HUES64 (cell line): ENCODE results near the gene KRT6B. TPM values are rescaled to one million over a fixed set of nuclear protein-coding genes. Genes with fewer than 3 reads are reported as not detected.
"Not testable (repeated sequence)": the region's sequence is repeated elsewhere in the genome, so short reads cannot be mapped to it uniquely, and the experiment has no call there.

Experiments used
- H3K27ac ChIP-seq: 2 replicates; pipeline ENCODE4 v1.7.0; 2013; ENCODE audit warnings: low read depth, low read length, inconsistent platforms
- H3K27me3 ChIP-seq: 2 replicates; pipeline ENCODE4 v1.6.1; 2013; ENCODE audit warnings: mild to moderate bottlenecking, low read length; ENCODE audit not compliant: insufficient read depth
- H3K36me3 ChIP-seq: 2 replicates; pipeline ENCODE4 v1.6.1; 2013; ENCODE audit warnings: mild to moderate bottlenecking, low read length; ENCODE audit not compliant: insufficient read depth
- H3K4me1 ChIP-seq: 2 replicates; pipeline ENCODE4 v1.6.1; 2013; ENCODE audit warnings: mild to moderate bottlenecking, low read length, moderate library complexity; ENCODE audit not compliant: insufficient read depth
- H3K4me3 ChIP-seq: 2 replicates; pipeline ENCODE4 v1.5.1; 2013; ENCODE audit warnings: mild to moderate bottlenecking, low read length, moderate library complexity
- H3K9ac ChIP-seq: 2 replicates; pipeline ENCODE4 v1.6.1; 2013; ENCODE audit warnings: mild to moderate bottlenecking, low read depth, low read length
- H3K9me3 ChIP-seq: 2 replicates; pipeline ENCODE4 v1.6.1; 2013; ENCODE audit warnings: low read depth, low read length; ENCODE audit not compliant: insufficient read depth
- WGBS: fragments of 150-250, 120-280 bp; methylation state at CpG from one replicate; pipeline ENCODE4 v1.1.7; 2013; ENCODE audit warnings: missing lambda C conversion rate; 5-methylcytosine and 5-hydroxymethylcytosine counted together
- polyA plus RNA-seq, 2 experiments: library from polyadenylated mRNA; stranded (reverse); fragments of 50-300 nt; gene quantifications; one replicate each; pipeline ENCODE4 v1.2.3, GENCODE V29; 2013

The KRT6B gene
- polyA plus RNA-seq (2013, experiment 1 of 2), result not detected
- not detected for polyA plus RNA-seq (2013, experiment 2 of 2)

DNA sequence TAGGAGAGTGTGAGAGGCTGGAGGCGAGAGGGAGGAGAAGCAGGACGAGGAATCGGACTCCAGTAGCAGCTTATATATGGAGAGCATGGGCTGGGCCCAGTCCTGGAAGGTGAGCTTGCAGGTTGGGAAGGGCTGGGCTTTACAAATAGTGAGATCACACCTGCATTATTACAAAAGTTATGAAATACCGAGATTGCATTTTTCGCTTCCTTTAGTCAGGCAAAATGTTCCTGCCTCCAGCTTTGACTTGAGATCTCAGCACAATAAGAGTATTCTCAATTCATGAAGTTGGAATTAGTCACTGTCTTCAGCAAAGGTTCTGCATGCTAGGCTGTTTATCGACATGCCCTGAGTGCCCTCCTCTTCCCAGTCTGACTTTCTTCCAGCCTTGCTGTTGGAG is at the start of gene KRT6B:
Gene KRT6B (minus strand): TSS at position 46 of the 400 bp plus-strand sequence. CDS start 68 bp downstream, outside the sequence.
- no peaks in the 10 kb centered on the region for H3K27me3 ChIP-seq
- whole genome bisulfite sequencing, result 96% methylated on average over 6 of the region's 6 CpGs
- no peaks in the 10 kb centered on the region for H3K9me3 ChIP-seq
- H3K36me3 ChIP-seq, result no peaks in the 10 kb centered on the region
- H3K4me3 ChIP-seq, result no peak within 1 kb of the TSS
- no peak within 1 kb of the TSS for H3K27ac ChIP-seq
- no peak within 1 kb of the TSS for H3K9ac ChIP-seq
- peaks cover 8% of the 10 kb centered on the region for H3K4me1 ChIP-seq

DNA sequence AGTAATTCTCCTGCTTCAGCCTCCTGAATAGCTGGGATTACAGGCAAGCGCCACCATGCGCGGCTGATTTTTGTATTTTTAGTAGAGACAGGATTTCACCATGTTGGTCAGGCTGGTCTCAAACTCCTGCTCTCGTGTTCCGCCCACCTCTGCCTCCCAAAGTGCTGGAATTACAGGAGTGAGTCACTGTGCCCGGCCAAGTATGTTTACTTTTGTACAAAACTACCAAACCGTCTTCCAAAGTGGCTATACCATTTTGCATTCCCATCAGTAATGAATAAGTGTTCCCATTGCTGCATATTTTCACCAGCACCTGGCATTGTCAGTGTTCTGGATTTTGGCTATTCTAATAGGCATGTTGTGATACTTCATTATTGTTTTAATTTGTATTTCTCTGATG is 49.5 kb upstream of the KRT6B start:
- no peaks in the 10 kb centered on the region for H3K36me3 ChIP-seq
- 94% methylated on average over 7 of the region's 7 CpGs for WGBS
- H3K9me3 ChIP-seq, result no peaks in the 10 kb centered on the region
- no peaks in the 10 kb centered on the region for H3K27me3 ChIP-seq
- no peak overlapping the region for H3K9ac ChIP-seq
- peaks cover 7% of the 10 kb centered on the region for H3K4me1 ChIP-seq
- no peak overlapping the region for H3K4me3 ChIP-seq
- H3K27ac ChIP-seq, result no peak overlapping the region

DNA sequence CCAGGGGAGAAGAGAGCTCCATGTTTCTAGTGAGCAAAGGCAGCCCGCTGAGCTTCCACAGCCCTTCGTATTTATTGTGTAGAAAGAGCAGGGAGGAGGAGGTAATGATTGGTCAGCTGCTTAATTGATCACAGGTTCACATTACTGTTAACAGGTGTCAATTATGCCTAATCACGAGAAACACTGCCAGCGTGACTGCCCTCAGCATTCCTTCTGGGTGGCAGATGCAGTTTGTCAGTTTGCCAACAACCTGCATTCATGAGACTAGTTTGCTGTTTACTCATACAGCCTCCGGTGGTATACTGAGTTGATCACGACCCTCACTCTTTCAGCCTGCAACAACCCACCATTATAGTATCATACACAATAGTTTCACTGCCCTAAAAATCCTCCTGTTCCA is 48.6 kb upstream of the KRT6B start:
- H3K9me3 ChIP-seq, H3K27me3 ChIP-seq, H3K4me3 ChIP-seq, H3K27ac ChIP-seq, H3K36me3 ChIP-seq, H3K9ac ChIP-seq: not testable (repeated sequence)
- WGBS, result 93% methylated on average over 6 of the region's 6 CpGs
- peaks cover 16% of the 10 kb centered on the region for H3K4me1 ChIP-seq

DNA sequence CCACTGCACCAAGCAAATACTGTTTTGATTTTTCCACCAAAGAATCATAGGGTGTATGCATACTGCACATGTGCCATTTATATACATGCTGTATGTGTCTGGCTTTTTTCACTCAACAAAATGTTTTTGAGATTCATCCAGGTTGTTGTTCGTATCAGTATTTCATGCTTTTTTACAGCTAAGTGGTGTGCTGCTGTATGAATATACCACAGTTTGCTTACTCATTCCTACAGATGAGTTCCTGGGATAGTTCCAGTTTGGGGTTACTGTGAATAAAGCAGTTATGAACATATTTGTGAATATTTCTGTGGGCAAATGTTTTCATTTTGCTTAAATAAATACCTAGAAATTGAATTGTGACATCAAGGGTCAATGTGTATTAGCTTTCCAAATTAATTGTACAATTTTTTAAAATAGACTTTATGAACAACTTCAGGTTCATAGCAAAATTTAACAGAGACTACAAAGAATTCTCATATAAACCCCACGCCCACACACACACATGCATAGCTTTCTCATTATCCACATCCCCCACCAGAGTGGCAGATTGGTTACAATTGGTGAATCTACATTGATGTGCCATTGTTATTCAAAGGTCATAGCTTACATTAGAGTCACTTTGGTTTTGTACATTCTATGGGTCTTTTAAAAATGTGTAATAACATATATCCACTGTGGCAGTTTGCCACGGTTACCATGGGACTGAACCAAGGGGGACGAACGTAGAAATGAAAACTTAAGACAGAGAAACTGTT is 48.0 kb upstream of the KRT6B start:
- Histone ChIP-seq H3K4me1 (peaks cover 18% of the 10 kb centered on the region), H3K27me3 (no peaks in the 10 kb centered on the region), H3K4me3 (no peak overlapping the region), H3K9me3 (no peaks in the 10 kb centered on the region), H3K9ac (no peak overlapping the region), H3K36me3 (no peaks in the 10 kb centered on the region), H3K27ac (no peak overlapping the region)
- 94% methylated on average over 5 of the region's 5 CpGs for WGBS

DNA sequence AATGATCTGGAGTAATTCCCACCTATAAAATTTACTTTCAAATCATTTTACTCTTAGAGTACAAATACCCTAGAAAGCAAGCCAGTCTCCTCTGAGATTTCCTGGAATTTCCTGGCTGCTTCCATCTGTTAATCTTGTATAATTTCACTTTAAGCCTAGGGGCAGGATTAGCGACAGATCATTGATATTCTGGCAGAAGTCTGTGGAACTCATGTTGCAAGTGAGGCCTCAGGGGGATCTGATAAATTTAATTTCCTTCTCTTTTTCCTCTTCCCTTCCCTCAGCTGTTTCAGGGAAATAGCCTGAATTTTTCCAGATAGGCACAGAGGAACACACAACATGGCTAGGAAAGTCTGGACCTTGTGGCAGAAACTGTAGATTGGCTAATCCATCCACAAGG is 47.0 kb upstream of the KRT6B start:
- no peaks in the 10 kb centered on the region for H3K27me3 ChIP-seq
- H3K9me3 ChIP-seq, result no peaks in the 10 kb centered on the region
- no peaks in the 10 kb centered on the region for H3K36me3 ChIP-seq
- WGBS, result 75% methylated on average over 1 of the region's 1 CpG
- H3K27ac ChIP-seq, result no peak overlapping the region
- no peak overlapping the region for H3K4me3 ChIP-seq
- no peak overlapping the region for H3K9ac ChIP-seq
- H3K4me1 ChIP-seq, result peaks cover 18% of the 10 kb centered on the region

DNA sequence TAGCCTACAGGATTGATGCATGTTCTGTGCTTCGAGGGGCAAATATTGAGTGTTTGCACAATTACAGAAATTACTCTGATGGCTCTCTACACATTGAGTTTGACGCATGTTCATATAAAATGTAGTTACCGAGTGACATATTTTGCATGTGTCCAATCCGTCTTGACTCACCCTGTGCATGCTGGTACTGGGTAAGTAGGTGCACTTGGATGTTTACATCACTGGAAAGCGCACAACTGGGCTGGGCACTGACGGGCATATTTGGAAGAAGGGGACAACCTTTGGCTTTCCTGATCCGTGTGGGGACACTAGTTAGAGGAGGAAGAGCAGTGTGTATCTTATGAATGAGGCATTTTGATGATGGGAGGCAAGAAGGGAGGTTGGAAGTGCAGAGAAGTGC is 46.0 kb upstream of the KRT6B start:
- 96% methylated on average over 7 of the region's 7 CpGs for WGBS

DNA sequence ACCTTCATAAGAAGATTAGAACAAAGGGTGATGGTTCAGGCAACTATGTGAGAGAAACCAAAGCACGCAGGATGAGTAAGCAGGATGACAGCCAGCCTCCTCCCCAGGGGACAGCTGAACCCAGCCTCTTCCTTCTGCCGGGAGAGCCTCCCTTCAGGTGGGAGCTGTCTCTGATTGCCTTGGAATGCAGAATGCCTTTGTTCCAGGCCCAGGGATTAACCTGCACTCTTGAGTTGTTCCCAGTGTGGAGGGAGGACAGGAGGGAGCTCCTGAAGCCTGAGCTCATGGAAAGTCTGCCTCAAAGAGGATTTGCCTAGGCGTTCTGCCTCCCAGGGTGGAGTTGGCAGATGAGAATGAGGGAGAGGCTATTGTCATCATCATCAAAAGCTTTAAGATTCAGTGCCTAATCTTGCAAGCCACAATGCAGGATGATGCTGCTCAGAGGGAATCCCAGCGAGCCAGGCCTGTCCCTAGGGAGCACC is 44.7 kb upstream of the KRT6B start:
- H3K9me3 ChIP-seq, result no peaks in the 10 kb centered on the region
- H3K27ac ChIP-seq, result peak overlapping the region; percentile 82
- H3K27me3 ChIP-seq, result no peaks in the 10 kb centered on the region
- 29% methylated on average over 4 of the region's 4 CpGs for WGBS
- H3K4me1 ChIP-seq, result peaks cover 18% of the 10 kb centered on the region
- H3K36me3 ChIP-seq, result no peaks in the 10 kb centered on the region
- H3K4me3 ChIP-seq, result no peak overlapping the region
- peak overlapping the region; percentile 25; the same call in 1 of the 2 replicates for H3K9ac ChIP-seq

More for the DNA sequence above, 46.0 kb upstream of the KRT6B start:
- Histone ChIP-seq H3K4me3 (no peak overlapping the region), H3K36me3 (no peaks in the 10 kb centered on the region), H3K9ac (no peak overlapping the region), H3K27ac (no peak overlapping the region), H3K27me3 (no peaks in the 10 kb centered on the region), H3K4me1 (peaks cover 18% of the 10 kb centered on the region), H3K9me3 (no peaks in the 10 kb centered on the region)

DNA sequence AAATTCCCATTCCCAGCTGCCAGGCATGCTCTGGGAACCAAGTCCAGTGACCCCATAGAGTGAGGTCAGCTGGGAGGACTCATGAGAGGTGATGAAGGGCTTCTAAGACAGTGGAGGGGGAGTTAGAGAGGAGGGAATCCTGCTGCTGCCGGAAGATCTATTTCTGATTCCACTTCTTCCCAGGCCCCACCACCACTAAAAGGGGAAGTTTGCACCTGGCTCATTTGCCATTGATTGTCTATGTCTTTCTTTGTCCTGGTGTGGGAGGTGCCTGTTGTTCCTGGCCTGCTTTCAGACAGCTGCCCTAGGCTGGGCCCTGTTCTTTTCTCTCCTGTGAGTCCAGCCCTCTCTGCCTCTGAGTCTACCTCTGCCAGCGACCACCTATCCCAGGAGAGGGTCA is 44.1 kb upstream of the KRT6B start:
- Histone ChIP-seq H3K27me3 (no peaks in the 10 kb centered on the region), H3K9ac (peak overlapping the region; percentile 25; the same call in 1 of the 2 replicates), H3K36me3 (no peaks in the 10 kb centered on the region), H3K27ac (peak overlapping the region; percentile 82), H3K9me3 (no peaks in the 10 kb centered on the region), H3K4me1 (peaks cover 18% of the 10 kb centered on the region), H3K4me3 (no peak overlapping the region)
- WGBS, result 25% methylated on average over 1 of the region's 2 CpGs

DNA sequence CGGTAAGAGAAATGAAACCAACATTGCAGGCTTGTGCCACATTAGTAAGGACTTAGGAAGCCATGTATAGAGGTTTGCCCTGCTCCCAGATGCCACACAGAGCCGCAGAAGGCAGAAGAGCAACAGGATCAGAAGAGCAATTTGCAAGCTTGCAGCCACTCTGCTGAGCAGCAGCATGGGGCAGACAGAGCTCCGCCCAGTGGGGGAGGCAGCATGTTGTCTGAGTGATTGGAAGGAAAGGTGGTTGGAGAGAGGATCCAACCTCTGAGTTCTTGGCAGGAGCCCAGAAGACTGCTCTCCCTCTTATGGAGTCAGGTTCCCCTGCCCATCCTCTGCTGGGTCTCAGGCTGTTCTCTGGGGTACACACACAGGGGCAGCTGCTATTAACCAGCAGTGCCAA is 43.4 kb upstream of the KRT6B start:
- H3K9ac ChIP-seq, result no peak overlapping the region
- H3K4me3 ChIP-seq, result no peak overlapping the region
- WGBS, result 23% methylated on average over 3 of the region's 3 CpGs
- H3K9me3 ChIP-seq, result no peaks in the 10 kb centered on the region
- H3K27me3 ChIP-seq, result no peaks in the 10 kb centered on the region
- H3K36me3 ChIP-seq, result no peaks in the 10 kb centered on the region
- H3K27ac ChIP-seq, result no peak overlapping the region; the same call in 1 of the 2 replicates
- peaks cover 18% of the 10 kb centered on the region for H3K4me1 ChIP-seq

DNA sequence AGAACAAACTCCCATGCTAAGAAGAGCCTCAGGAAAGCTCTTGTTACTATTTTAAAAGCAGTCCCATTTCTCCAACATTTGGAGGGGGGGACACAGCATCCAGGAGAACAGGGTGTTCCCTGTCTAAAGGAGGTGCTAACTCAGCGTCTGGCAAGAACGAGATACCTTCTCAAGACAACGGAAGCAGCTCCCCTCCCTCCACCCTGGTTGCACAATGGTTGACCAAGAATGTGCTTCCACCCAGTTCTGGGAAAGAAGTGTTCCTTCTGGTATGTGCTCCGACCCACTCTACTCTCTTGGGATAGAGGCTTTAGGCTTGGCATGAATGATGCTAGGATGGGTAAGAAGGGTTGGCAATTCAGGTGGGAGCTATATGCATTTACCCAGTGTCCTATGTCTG is 42.6 kb upstream of the KRT6B start:
- Histone ChIP-seq H3K36me3 (no peaks in the 10 kb centered on the region), H3K4me3 (no peak overlapping the region), H3K27ac (no peak overlapping the region), H3K9ac (no peak overlapping the region), H3K27me3 (no peaks in the 10 kb centered on the region), H3K9me3 (no peaks in the 10 kb centered on the region), H3K4me1 (peaks cover 18% of the 10 kb centered on the region)
- 85% methylated on average over 4 of the region's 4 CpGs for WGBS

DNA sequence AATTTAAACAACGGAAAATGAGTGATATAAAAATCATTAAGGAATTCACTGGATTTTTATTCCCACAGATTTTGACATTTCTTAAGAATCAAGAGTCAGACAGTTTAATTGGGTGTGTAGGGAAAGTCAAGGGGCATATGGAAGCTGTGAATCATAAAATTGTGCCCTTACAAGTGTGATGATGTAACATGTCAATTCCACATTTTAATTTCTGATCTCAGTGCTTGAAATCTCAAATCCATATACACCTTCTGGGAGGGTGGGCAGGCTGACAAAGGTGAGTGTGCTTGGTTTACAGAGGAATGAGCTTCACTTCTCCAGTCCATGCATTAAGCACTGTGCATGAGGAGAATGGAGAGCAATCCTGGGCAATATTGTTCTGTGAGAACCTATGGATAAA is 42.2 kb upstream of the KRT6B start:
- Histone ChIP-seq H3K9me3 (no peaks in the 10 kb centered on the region), H3K27ac (no peak overlapping the region), H3K27me3 (no peaks in the 10 kb centered on the region), H3K36me3 (no peaks in the 10 kb centered on the region), H3K4me3 (no peak overlapping the region), H3K4me1 (peaks cover 18% of the 10 kb centered on the region), H3K9ac (no peak overlapping the region)
- no CpG with 5 or more reads among the region's 1 CpG for WGBS
